CD4-positive, alpha-beta T cell treated with Interleukin-21 for 1 hour (primary cell): Measurements from ENCODE around the gene PAFAH1B2.

Experiments
- DNase-seq: peaks from one replicate; pipeline ENCODE4 v3.0.0-alpha.2; 2020

PAFAH1B2 gene

GRCh38 chr11:117191680-117192400 lies 47.8 kb downstream of the PAFAH1B2 start:
- DNase-seq: no peak

- DNase-seq: no peak
These were observed 48.4 kb downstream of the PAFAH1B2 start for GRCh38 chr11:117192401-117192875.

GRCh38 chr11:117193130-117194020 lies 49.3 kb downstream of the PAFAH1B2 start:
- DNase-seq: no peak

- DNase-seq: no peak
These were observed 50.2 kb downstream of the PAFAH1B2 start for GRCh38 chr11:117194267-117194666.

- no peak for DNase-seq
These were observed 51.2 kb downstream of the PAFAH1B2 start for GRCh38 chr11:117195258-117195657.

- DNase-seq: no peak
These were observed 51.7 kb downstream of the PAFAH1B2 start for GRCh38 chr11:117195761-117196160.

- no peak for DNase-seq
These were observed 52.9 kb downstream of the PAFAH1B2 start for GRCh38 chr11:117197006-117197405.

- no peak for DNase-seq
These were observed 53.7 kb downstream of the PAFAH1B2 start for GRCh38 chr11:117197516-117198456.

- DNase-seq: no peak
These were observed 54.5 kb downstream of the PAFAH1B2 start for GRCh38 chr11:117198613-117199012.

GRCh38 chr11:117199053-117199915 lies 55.2 kb downstream of the PAFAH1B2 start, which contains the start of gene TAGLN:
Gene TAGLN, plus strand, starts transcription at chr11:117199370. Its CDS starts 3,644 bp downstream, at chr11:117203014.
- no peak for DNase-seq

GRCh38 chr11:117199916-117200812 lies 56.1 kb downstream of the PAFAH1B2 start:
- DNase-seq: no peak

- no peak for DNase-seq
These were observed 56.9 kb downstream of the PAFAH1B2 start for GRCh38 chr11:117200813-117201657.

GRCh38 chr11:117201658-117202305 lies 57.7 kb downstream of the PAFAH1B2 start:
- DNase-seq: no peak

GRCh38 chr11:117202386-117203068 lies 58.4 kb downstream of the PAFAH1B2 start:
- DNase-seq: no peak

- DNase-seq: no peak
These were observed 59.0 kb downstream of the PAFAH1B2 start for GRCh38 chr11:117203069-117203407.

- DNase-seq: no peak
These were observed 60.4 kb downstream of the PAFAH1B2 start for GRCh38 chr11:117204283-117205080.

- no peak for DNase-seq
These were observed 61.2 kb downstream of the PAFAH1B2 start for GRCh38 chr11:117205211-117205818.
